Osteocyte (in vitro differentiated cells): ENCODE measurements around the gene CACNA1C. TPM values are rescaled to one million over a fixed set of nuclear protein-coding genes. Genes with fewer than 3 reads are reported as not detected.

Experiments used
- DNase-seq: peaks from one replicate; pipeline ENCODE4 v3.0.0; 2021; ENCODE audit warnings: mixed read lengths; ENCODE audit not compliant: unreplicated experiment; ENCODE audit errors: extremely low spot score
- H3K27ac Mint-ChIP-seq: one replicate; pipeline ENCODE4 v1.8.0; 2021; ENCODE audit warnings: mild to moderate bottlenecking, mixed read lengths; ENCODE audit not compliant: unreplicated experiment
- H3K27me3 Mint-ChIP-seq: one replicate; pipeline ENCODE4 v1.8.0; 2021; ENCODE audit warnings: mixed read lengths; ENCODE audit not compliant: unreplicated experiment
- H3K36me3 Mint-ChIP-seq: one replicate; pipeline ENCODE4 v1.8.0; 2021; ENCODE audit warnings: mixed read lengths; ENCODE audit not compliant: unreplicated experiment
- H3K4me1 Mint-ChIP-seq: one replicate; pipeline ENCODE4 v1.8.0; 2021; ENCODE audit warnings: mixed read lengths; ENCODE audit not compliant: unreplicated experiment
- H3K4me3 Mint-ChIP-seq: one replicate; pipeline ENCODE4 v1.8.0; 2021; ENCODE audit warnings: mild to moderate bottlenecking, moderate library complexity, mixed read lengths; ENCODE audit not compliant: unreplicated experiment
- H3K9me3 Mint-ChIP-seq: one replicate; pipeline ENCODE4 v1.8.0; 2021; ENCODE audit warnings: mixed read lengths; ENCODE audit not compliant: unreplicated experiment
- total RNA-seq: library from RNA; stranded (reverse); gene quantifications from 2 replicates; pipeline ENCODE4 v1.2.1, GENCODE V29; 2021
- TF ChIP-seq, protein P1 (sequence below): fragments of 200-600 bp; sonication (generic); IDR thresholded peaks from 2 replicates; pipeline ENCODE4 v1.5.0; 2021; ENCODE audit warnings: antibody characterized with exemption, mild to moderate bottlenecking, moderate library complexity

CACNA1C gene
- total RNA-seq, 1 donor from 2014 or later = 67.4 TPM

DNA sequence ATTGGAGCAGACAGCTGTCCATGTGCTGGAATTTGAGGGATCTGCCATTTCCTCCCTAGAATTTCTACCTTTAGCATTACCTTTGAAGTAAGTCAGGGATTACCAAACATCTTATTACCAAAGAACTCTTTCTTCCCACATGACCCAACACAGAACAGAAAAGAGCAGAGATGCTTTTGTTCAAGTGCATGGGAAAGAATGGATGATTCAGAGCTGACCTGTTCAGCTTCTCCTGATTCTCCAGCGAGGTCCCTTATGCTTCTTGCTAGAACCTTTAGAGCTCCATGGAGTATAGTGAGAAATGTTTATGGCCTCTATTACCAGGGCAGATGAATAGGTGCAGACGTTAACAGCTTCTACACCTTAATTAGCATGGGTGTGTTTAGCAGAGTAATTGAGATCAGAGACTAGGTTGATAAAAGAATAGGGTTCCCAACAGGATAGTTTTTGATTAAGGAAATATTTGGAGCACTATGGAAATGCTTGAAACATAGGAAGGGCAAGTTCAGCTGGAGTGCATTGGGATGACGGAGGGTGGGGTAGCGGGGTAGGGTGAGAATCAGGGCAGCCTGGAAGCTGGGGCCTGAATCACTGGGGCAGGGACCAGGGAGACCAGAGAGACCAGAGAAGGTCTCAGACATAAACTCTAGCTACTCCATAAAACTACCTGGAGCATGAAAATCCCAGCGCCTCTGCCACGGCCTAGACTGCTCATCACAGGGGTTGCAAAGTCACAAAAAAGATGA, 223.7 kb downstream of the CACNA1C start:
- peaks cover 7% of the 10 kb centered on the region for H3K36me3 Mint-ChIP-seq
- H3K9me3 Mint-ChIP-seq = no peaks in the 10 kb centered on the region
- H3K4me1 Mint-ChIP-seq = peaks cover 41% of the 10 kb centered on the region
- H3K27ac Mint-ChIP-seq = no peak overlapping the region
- H3K4me3 Mint-ChIP-seq = no peak overlapping the region
- H3K27me3 Mint-ChIP-seq = no peaks in the 10 kb centered on the region
- no peak for DNase-seq
- TF ChIP-seq, protein P1, sequence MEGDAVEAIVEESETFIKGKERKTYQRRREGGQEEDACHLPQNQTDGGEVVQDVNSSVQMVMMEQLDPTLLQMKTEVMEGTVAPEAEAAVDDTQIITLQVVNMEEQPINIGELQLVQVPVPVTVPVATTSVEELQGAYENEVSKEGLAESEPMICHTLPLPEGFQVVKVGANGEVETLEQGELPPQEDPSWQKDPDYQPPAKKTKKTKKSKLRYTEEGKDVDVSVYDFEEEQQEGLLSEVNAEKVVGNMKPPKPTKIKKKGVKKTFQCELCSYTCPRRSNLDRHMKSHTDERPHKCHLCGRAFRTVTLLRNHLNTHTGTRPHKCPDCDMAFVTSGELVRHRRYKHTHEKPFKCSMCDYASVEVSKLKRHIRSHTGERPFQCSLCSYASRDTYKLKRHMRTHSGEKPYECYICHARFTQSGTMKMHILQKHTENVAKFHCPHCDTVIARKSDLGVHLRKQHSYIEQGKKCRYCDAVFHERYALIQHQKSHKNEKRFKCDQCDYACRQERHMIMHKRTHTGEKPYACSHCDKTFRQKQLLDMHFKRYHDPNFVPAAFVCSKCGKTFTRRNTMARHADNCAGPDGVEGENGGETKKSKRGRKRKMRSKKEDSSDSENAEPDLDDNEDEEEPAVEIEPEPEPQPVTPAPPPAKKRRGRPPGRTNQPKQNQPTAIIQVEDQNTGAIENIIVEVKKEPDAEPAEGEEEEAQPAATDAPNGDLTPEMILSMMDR = no peak

DNA sequence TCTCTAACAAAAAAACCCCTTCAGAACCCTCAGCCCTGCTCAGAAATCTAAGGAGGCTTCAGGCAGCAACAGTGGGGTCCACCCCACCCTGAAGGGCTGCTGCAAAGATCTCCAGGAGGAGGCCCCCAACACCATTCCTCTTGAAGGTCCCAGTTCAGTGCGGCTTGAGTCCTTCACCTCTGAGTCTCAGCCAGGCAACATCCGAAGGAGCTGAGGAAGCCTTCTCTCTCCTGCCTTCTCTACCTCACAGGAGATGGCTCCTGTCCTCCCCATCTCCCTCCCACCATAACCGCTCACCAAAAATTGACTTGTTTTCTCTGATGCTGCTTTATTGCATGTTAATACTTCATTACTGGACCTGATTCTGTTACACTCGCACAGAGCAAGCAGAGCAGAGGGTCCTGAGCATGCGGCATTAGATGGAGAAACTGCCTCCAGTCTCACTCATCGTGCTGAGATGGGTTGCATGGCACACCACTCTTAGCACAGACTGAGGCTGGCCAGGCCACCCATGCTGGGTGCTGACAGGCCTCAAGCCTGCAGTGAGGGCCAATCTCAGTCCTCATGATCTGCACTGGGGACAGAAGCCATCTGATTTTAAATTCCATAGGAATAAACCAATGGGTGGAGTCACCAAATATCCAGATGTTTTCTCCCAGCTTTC, 224.8 kb downstream of the CACNA1C start:
- H3K27ac Mint-ChIP-seq = no peak overlapping the region
- no peak overlapping the region for H3K4me3 Mint-ChIP-seq
- peaks cover 43% of the 10 kb centered on the region for H3K4me1 Mint-ChIP-seq
- H3K36me3 Mint-ChIP-seq = peaks cover 7% of the 10 kb centered on the region
- H3K9me3 Mint-ChIP-seq = no peaks in the 10 kb centered on the region
- TF ChIP-seq, protein P1 = no peak
- no peak for DNase-seq
- H3K27me3 Mint-ChIP-seq = no peaks in the 10 kb centered on the region

DNA sequence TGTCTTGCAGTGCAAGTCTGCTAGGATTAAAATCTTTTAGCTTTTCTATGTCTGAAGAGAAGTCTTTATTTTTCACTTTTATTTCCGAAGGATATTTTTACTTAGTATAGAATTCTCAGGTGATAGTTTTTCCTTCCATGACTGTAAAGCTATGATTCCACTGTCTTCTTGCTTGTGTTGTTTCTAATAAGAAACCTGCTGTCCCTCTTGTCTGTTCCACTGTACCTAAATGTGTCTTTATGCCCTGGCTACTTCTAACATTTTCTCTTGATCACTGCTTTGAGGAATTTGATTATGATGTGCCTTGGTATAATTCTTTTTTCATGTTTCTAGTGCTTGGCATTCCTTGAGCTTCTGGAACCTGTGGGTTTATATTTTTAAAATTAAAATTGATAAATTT, 228.7 kb downstream of the CACNA1C start:
- TF ChIP-seq, protein P1 = no peak
- no peaks in the 10 kb centered on the region for H3K9me3 Mint-ChIP-seq

DNA sequence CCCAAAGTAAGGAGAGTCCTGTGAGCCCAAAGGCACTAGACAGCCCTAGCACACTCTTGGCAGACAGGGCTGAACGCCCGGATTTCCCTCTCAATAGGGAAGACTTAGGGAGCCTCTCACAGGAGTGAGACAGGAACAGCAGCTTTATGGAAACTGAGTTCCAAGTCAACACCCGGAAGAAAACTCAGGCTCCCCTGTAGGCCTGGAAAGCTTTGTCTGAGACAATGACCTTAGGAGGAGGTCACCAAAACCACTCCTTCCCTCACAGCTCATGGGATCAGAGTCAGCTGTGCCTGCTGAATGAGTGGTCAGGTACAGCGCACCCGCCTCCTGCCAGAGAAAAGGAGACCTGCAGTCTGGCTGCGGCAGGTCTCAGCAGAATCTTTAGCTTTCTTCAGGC, 229.5 kb downstream of the CACNA1C start:
- H3K4me1 Mint-ChIP-seq = peaks cover 65% of the 10 kb centered on the region
- TF ChIP-seq, protein P1 = peak; percentile 12

More for the DNA sequence above, 228.7 kb downstream of the CACNA1C start:
- H3K36me3 Mint-ChIP-seq = peaks cover 5% of the 10 kb centered on the region
- H3K27ac Mint-ChIP-seq = peak overlapping the region; percentile 8
- no peaks in the 10 kb centered on the region for H3K27me3 Mint-ChIP-seq
- H3K4me3 Mint-ChIP-seq = no peak overlapping the region
- no peak for DNase-seq
- H3K4me1 Mint-ChIP-seq = peaks cover 60% of the 10 kb centered on the region

DNA sequence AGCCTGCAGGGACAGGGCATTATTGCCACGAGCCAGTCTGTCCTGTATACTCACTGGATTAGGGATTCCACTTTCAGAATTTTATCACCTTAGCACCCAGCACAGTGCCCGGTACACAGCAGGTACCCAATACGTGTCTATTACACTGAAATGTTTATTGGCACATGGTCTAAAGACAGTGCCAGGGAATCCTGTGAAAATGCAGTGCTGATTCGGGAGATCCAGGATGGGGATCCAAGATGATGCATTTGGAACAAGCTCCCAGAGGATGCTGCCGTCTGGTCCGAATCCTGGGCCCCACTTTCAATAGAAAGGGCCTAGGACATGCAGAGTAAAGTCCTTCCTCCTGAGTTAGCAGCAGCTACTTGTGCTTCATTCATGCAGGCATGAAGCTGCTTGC, 230.7 kb downstream of the CACNA1C start:
- Mint-ChIP-seq H3K27me3 (no peaks in the 10 kb centered on the region), H3K27ac (peak overlapping the region; percentile 96), H3K9me3 (no peaks in the 10 kb centered on the region), H3K4me3 (peak overlapping the region; percentile 63), H3K4me1 (peaks cover 67% of the 10 kb centered on the region), H3K36me3 (peaks cover 3% of the 10 kb centered on the region)
- TF ChIP-seq, protein P1 = no peak
- DNase-seq = no peak

More for the DNA sequence above, 229.5 kb downstream of the CACNA1C start:
- Mint-ChIP-seq H3K36me3 (peaks cover 5% of the 10 kb centered on the region), H3K27me3 (no peaks in the 10 kb centered on the region), H3K4me3 (no peak overlapping the region), H3K27ac (peak overlapping the region; percentile 96), H3K9me3 (no peaks in the 10 kb centered on the region)
- no peak for DNase-seq
